ENCODE results near the gene IGFBP4.

IGFBP4 gene

DNA sequence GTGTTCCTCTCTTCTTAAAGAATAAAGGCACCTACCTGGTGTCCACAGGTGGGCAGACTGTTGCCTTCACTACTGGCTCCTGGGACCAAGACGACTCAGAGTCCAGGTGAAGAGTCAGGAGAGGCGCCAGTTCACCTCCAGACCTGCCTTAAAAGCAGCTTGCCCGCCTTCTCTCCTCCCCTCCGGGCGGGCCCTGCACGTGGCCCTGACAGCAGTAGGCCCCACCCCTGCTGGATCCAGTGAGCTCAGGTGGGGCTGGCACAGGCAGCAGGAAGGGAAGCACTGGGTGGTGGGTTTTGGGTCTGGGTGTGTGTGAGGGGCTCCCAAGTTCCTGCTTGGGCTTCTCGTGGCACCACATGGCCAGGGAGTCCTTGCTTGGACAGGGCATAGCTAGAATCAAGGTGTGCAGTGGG is 58.3 kb downstream of the IGFBP4 start, which contains the start of gene TNS4:
Gene TNS4, minus strand, starts transcription at position 125 of the 413 bp plus-strand sequence. CDS start 5,198 bp downstream, outside the sequence.
- Histone ChIP-seq H3K9me3 (ENCODE audit: low read depth, low read length) (no peaks in the 10 kb centered on the region), H3K9ac (ENCODE audit: insufficient read length) (no peak within 1 kb of the TSS), H3K4me3 (no peak within 1 kb of the TSS), H3K27ac (no peak within 1 kb of the TSS), H3K36me3 (ENCODE audit: insufficient read depth, low read length) (no peaks in the 10 kb centered on the region)
- TF ChIP-seq EZH2 (IDR thresholded peaks at IDR 0.05) (no peak), FOXP2 (optimal IDR thresholded peaks at IDR 0.05; ENCODE audit: control extremely low read depth, extremely low read length, insufficient read depth) (no peak), POLR2AphosphoS5 (IDR thresholded peaks at IDR 0.05; ENCODE audit: borderline replicate concordance, low read depth, low read length) (no peak)
- no peak for DNase-seq (ENCODE audit: low read depth, low spot score)

DNA sequence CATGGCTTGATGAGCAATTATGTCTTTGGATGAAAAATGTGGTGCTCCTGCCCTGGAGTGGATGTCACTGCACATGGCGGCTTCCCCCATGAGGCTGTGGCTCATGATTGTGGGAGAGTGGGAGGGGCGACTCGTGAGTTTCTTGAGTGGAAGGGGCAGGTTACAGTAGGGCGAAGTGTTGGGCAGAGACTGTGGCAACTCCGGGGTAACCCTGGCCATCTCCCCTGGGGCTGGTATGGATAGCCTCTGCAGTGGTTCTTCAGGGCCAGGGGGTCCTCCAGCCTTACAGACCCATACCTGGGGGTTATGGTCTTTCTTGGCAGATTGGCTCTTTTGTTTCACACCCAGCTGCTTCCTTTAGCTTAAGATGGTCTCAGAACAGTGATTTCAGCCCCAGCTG is 59.5 kb downstream of the IGFBP4 start:
- Histone ChIP-seq H3K9ac (ENCODE audit: insufficient read length) (no peak overlapping the region), H3K9me3 (ENCODE audit: low read depth, low read length) (no peaks in the 10 kb centered on the region), H3K27ac (no peak overlapping the region), H3K4me3 (no peak overlapping the region), H3K36me3 (ENCODE audit: insufficient read depth, low read length) (no peaks in the 10 kb centered on the region)
- DNase-seq (ENCODE audit: low read depth, low spot score): no peak
- TF ChIP-seq EZH2 (IDR thresholded peaks at IDR 0.05): no peak
- TF ChIP-seq POLR2AphosphoS5 (IDR thresholded peaks at IDR 0.05; ENCODE audit: borderline replicate concordance, low read depth, low read length): no peak
- TF ChIP-seq FOXP2 (optimal IDR thresholded peaks at IDR 0.05; ENCODE audit: control extremely low read depth, extremely low read length, insufficient read depth): no peak

DNA sequence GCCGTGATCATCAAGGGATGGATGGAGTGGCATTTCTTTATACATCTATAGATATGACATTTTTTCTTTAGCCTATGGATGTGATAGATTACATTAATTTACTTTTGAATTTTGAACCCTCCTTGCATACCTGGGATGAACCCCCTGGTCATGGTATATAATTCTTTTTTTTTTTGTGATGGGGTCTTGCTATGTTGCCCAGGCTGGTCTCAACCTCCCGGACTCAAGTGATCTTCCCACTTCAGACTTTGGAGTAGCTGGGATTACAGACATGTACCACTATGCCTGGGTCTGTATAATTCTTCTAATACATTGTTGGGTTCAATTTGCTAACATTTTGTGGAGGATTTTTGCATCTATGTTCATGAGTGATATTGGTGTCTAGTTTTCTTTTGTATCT is 59.9 kb downstream of the IGFBP4 start:
- TF ChIP-seq POLR2AphosphoS5 (IDR thresholded peaks at IDR 0.05; ENCODE audit: borderline replicate concordance, low read depth, low read length) (no peak), EZH2 (IDR thresholded peaks at IDR 0.05) (no peak), FOXP2 (optimal IDR thresholded peaks at IDR 0.05; ENCODE audit: control extremely low read depth, extremely low read length, insufficient read depth) (no peak)
- no peak for DNase-seq (ENCODE audit: low read depth, low spot score)
- no peaks in the 10 kb centered on the region for H3K9me3 ChIP-seq (ENCODE audit: low read depth, low read length)
- no peaks in the 10 kb centered on the region for H3K36me3 ChIP-seq (ENCODE audit: insufficient read depth, low read length)
- H3K4me3 ChIP-seq: no peak overlapping the region
- no peak overlapping the region for H3K27ac ChIP-seq
- H3K9ac ChIP-seq (ENCODE audit: insufficient read length): no peak overlapping the region

DNA sequence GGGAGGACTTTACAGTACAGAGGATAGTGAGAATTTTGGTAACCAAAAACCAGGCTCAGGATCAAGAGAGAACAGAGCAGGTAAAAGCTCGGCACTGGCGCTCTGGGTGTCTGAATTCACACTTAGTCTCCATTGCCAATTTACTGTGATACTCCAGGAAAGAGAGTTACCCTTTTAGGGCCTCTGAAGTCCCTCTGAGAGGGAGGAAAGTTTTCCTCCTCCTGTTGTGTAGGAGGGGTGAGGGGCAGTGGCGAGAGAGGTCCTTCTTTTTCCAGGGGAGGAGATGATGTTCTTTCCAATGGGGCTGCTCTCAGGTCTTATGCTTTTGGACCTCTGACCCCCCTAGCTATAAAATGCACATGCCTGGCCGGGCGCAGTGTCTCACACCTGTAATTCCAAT is 63.5 kb downstream of the IGFBP4 start:
- TF ChIP-seq FOXP2 (optimal IDR thresholded peaks at IDR 0.05; ENCODE audit: control extremely low read depth, extremely low read length, insufficient read depth): no peak
- no peak for TF ChIP-seq EZH2 (IDR thresholded peaks at IDR 0.05)
- no peak for TF ChIP-seq POLR2AphosphoS5 (IDR thresholded peaks at IDR 0.05; ENCODE audit: borderline replicate concordance, low read depth, low read length)
- no peak for DNase-seq (ENCODE audit: low read depth, low spot score)
- Histone ChIP-seq H3K9me3 (ENCODE audit: low read depth, low read length) (no peaks in the 10 kb centered on the region), H3K4me3 (no peak overlapping the region), H3K9ac (ENCODE audit: insufficient read length) (no peak overlapping the region), H3K36me3 (ENCODE audit: insufficient read depth, low read length) (no peaks in the 10 kb centered on the region), H3K27ac (no peak overlapping the region)
